ENCODE data around the gene GNAI3.

DNA sequence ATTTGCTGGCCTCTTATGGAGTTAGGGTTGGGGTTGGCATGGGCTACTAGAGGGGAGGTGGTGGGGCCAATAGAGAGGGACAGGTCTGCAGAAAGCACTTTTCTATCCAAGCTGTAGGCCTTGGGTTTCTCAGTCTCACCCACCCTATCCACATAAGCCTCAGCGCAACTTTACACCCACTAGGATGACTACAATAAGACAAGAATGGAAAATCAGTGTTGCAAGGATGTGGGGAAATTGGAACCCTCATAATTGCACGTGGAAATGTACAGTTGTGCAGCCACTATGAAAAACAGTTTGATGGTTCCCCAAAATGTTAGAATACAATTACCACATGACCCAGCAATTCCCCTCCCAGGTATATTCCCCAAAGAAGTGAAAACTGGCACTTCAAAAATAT lies 93.4 kb downstream of the GNAI3 start:
- TF ChIP-seq CTCF (conservative IDR thresholded peaks at IDR 0.05) (no peak), ZFX (IDR thresholded peaks at IDR 0.05) (no peak)
